ENCODE measurements around the gene SPRR4.

The SPRR4 gene

DNA sequence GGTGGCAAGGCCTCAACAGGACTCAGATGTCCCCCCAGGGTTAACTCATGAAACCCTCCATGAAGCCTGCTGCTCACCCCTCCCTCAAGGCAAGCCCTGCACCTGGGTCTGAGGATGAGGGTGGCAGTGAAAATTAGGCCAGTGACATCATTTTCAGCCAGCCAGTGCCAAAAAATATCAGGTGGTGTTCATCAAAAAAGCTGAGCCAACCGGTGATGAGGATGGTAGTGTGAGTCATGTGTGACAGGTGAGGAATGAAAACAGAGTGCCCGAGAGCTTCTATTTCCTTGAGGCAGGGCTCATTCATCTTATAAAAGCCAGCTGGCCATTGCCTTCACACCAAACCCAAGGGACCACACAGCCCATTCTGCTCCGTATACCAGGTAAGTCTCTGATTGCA is 13.3 kb downstream of the SPRR4 start, which contains the start of gene SPRR1A:
Gene SPRR1A, plus strand, starts transcription at position 339 of the 400 bp plus-strand sequence. CDS start 1,150 bp downstream, outside the sequence.
- no peaks in the 10 kb centered on the region for H3K79me2 ChIP-seq (ENCODE audit: insufficient read depth, low read length)
- H3F3A ChIP-seq (ENCODE audit: insufficient read depth): no peaks in the 10 kb centered on the region
- no peaks in the 10 kb centered on the region for H3K27me3 ChIP-seq (ENCODE audit: low read length)
- H3K4me2 ChIP-seq (ENCODE audit: low read depth, low read length, poor library complexity, severe bottlenecking): no peak within 1 kb of the TSS
- TF ChIP-seq, protein P1, sequence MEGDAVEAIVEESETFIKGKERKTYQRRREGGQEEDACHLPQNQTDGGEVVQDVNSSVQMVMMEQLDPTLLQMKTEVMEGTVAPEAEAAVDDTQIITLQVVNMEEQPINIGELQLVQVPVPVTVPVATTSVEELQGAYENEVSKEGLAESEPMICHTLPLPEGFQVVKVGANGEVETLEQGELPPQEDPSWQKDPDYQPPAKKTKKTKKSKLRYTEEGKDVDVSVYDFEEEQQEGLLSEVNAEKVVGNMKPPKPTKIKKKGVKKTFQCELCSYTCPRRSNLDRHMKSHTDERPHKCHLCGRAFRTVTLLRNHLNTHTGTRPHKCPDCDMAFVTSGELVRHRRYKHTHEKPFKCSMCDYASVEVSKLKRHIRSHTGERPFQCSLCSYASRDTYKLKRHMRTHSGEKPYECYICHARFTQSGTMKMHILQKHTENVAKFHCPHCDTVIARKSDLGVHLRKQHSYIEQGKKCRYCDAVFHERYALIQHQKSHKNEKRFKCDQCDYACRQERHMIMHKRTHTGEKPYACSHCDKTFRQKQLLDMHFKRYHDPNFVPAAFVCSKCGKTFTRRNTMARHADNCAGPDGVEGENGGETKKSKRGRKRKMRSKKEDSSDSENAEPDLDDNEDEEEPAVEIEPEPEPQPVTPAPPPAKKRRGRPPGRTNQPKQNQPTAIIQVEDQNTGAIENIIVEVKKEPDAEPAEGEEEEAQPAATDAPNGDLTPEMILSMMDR (IDR thresholded peaks at IDR 0.05; ENCODE audit: insufficient read depth, low read length, poor library complexity, severe bottlenecking): no peak
- no peak for TF ChIP-seq EZH2phosphoT487 (conservative IDR thresholded peaks at IDR 0.05; ENCODE audit: low read length)
- no peaks in the 10 kb centered on the region for H4K20me1 ChIP-seq (ENCODE audit: low read depth, low read length)
- no peaks in the 10 kb centered on the region for H3K36me3 ChIP-seq (ENCODE audit: low read length)
- H3K9me2 ChIP-seq (replicated peaks; ENCODE audit: insufficient read depth, low read length): no peaks in the 10 kb centered on the region
- no peaks in the 10 kb centered on the region for H3K9me3 ChIP-seq (ENCODE audit: insufficient read depth, low read length)
- H2AFZ ChIP-seq (ENCODE audit: low read depth, low read length, severe bottlenecking): no peak within 1 kb of the TSS
- no peak within 1 kb of the TSS for H3K9ac ChIP-seq (ENCODE audit: low read length)
- H3K4me3 ChIP-seq (ENCODE audit: insufficient read depth, low read length, poor library complexity, severe bottlenecking): no peak within 1 kb of the TSS
- H3K27ac ChIP-seq (ENCODE audit: low read depth, low read length): no peak within 1 kb of the TSS

DNA sequence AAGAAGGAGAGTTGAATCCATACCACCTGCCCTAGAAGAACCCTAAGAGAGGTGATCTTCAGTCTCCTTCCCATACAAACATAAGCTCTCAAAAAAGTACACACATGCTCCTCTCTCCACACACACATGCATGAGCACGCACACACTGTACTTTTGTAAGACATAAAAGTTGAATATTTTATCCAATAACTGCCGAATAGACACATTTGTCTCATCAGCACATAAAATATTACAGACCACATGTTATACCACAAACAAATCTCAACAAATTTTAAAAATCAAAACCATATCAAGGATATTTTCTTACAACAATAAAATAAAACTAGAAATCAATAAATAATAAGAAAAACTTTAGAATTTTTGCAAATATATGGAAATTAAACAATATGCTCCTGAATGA is 16.1 kb downstream of the SPRR4 start:
- no peak overlapping the region for H3K27ac ChIP-seq (ENCODE audit: low read depth, low read length)
- no peaks in the 10 kb centered on the region for H3F3A ChIP-seq (ENCODE audit: insufficient read depth)
- TF ChIP-seq, protein P1 (IDR thresholded peaks at IDR 0.05; ENCODE audit: insufficient read depth, low read length, poor library complexity, severe bottlenecking): no peak
- no peak for TF ChIP-seq EZH2phosphoT487 (conservative IDR thresholded peaks at IDR 0.05; ENCODE audit: low read length)
- no peak overlapping the region for H3K4me2 ChIP-seq (ENCODE audit: low read depth, low read length, poor library complexity, severe bottlenecking)
- H3K9ac ChIP-seq (ENCODE audit: low read length): no peak overlapping the region
- H4K20me1 ChIP-seq (ENCODE audit: low read depth, low read length): no peaks in the 10 kb centered on the region
- no peak overlapping the region for H3K4me3 ChIP-seq (ENCODE audit: insufficient read depth, low read length, poor library complexity, severe bottlenecking)
- H3K36me3 ChIP-seq (ENCODE audit: low read length): no peaks in the 10 kb centered on the region
- no peaks in the 10 kb centered on the region for H3K27me3 ChIP-seq (ENCODE audit: low read length)
- H3K9me2 ChIP-seq (replicated peaks; ENCODE audit: insufficient read depth, low read length): no peaks in the 10 kb centered on the region
- no peaks in the 10 kb centered on the region for H3K9me3 ChIP-seq (ENCODE audit: insufficient read depth, low read length)
- no peaks in the 10 kb centered on the region for H3K79me2 ChIP-seq (ENCODE audit: insufficient read depth, low read length)
- no peak overlapping the region for H2AFZ ChIP-seq (ENCODE audit: low read depth, low read length, severe bottlenecking)

DNA sequence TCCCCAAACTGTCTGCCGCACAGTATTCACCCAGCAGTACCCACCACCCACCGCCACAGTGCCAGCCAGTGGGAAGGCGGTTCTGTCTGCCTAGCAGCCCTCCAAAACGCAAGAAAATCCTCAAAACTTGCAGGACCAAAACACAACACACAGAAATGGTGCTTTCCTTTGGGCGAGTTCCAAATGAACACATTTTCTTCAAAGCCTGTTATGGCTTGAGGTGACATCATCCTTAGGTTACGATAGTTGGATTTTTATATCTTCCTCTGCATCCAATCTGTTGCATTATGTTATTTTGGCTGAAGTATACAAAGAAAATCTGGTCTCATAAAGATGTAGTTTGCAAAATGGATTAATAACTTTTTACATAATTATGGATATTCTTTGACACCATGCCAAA is 22.7 kb downstream of the SPRR4 start:
- H3K4me3 ChIP-seq (ENCODE audit: insufficient read depth, low read length, poor library complexity, severe bottlenecking): no peak overlapping the region

More for the DNA sequence above, 22.7 kb downstream of the SPRR4 start:
- H3K4me2 ChIP-seq (ENCODE audit: low read depth, low read length, poor library complexity, severe bottlenecking): no peak overlapping the region
- H3F3A ChIP-seq (ENCODE audit: insufficient read depth): no peaks in the 10 kb centered on the region
- H3K9ac ChIP-seq (ENCODE audit: low read length): no peak overlapping the region
- H3K27me3 ChIP-seq (ENCODE audit: low read length): no peaks in the 10 kb centered on the region
- no peaks in the 10 kb centered on the region for H4K20me1 ChIP-seq (ENCODE audit: low read depth, low read length)
- no peak overlapping the region for H3K27ac ChIP-seq (ENCODE audit: low read depth, low read length)
- no peaks in the 10 kb centered on the region for H3K36me3 ChIP-seq (ENCODE audit: low read length)
- no peaks in the 10 kb centered on the region for H3K9me3 ChIP-seq (ENCODE audit: insufficient read depth, low read length)
- no peak overlapping the region for H2AFZ ChIP-seq (ENCODE audit: low read depth, low read length, severe bottlenecking)
- no peaks in the 10 kb centered on the region for H3K9me2 ChIP-seq (replicated peaks; ENCODE audit: insufficient read depth, low read length)
- H3K79me2 ChIP-seq (ENCODE audit: insufficient read depth, low read length): no peaks in the 10 kb centered on the region
- TF ChIP-seq, protein P1 (IDR thresholded peaks at IDR 0.05; ENCODE audit: insufficient read depth, low read length, poor library complexity, severe bottlenecking): no peak
- no peak for TF ChIP-seq EZH2phosphoT487 (conservative IDR thresholded peaks at IDR 0.05; ENCODE audit: low read length)
